Erythroblast (primary cell): Measurements from ENCODE around the gene ZBTB7C.

Source experiments
- GATA1 ChIP-seq: IDR thresholded peaks from 2 replicates; pipeline ENCODE4 v1.6.1; 2011; ENCODE audit warnings: low read depth, mild to moderate bottlenecking, control low read depth, low read length, moderate library complexity
- POLR2A ChIP-seq: IDR thresholded peaks from 2 replicates; pipeline ENCODE4 v1.6.1; 2011; ENCODE audit warnings: mild to moderate bottlenecking, low read length

GRCh38 chr18:48126240-48126639 lies 282.9 kb downstream of the ZBTB7C start:
- TF ChIP-seq POLR2A (no peak), GATA1 (no peak)
